Activated effector memory CD4-positive, alpha-beta T cell treated with anti-CD3 and anti-CD28 coated beads, Interleukin-2, amount 50 U/mL, for 16 hours (primary cell): Measurements from ENCODE around the gene CREBZF.
"Not testable (repeated sequence)": the region's sequence is repeated elsewhere in the genome, so short reads cannot be mapped to it uniquely, and the experiment has no call there.

Experiments
- DNase-seq: peaks from one replicate; pipeline ENCODE4 v3.0.0-alpha.2; 2020

The CREBZF gene

DNA sequence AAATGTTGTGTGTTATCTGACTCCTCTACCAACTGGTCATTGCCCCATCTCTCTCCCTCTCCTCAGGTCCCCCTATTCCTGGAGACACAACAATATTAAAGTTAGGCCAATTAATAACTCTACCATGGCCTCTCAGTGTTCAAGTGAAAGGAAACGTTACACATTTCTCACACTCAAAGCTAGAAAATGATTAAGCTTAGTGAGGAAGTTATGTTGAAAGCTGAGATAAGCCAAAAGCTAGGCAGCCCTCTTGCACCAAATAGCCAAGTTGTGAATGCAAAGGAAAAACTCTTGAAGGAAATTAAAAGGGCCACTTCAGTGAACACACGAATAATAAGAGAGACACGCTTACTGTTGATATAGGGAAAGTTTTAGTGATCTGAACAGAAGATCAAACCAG, 44.7 kb downstream of the CREBZF start:
- no peak for DNase-seq

DNA sequence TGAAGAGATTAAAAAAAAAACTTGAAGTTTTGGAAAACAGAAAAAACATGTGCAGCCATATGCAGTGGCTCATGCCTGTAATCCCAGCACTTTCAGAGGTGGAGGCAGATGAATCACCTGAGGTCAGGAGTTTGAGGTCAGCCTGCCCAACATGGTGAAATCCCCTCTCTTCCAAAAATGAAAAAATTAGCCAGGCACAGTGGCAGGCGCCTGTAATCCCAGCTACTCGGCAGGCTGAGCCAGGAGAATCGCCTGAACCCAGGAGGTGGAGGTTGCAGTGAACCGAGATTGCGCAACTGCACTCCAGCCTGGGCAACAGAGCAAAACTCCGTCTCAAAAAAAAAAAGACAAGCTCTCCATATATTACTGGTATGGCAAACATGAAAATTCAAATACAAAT, 45.4 kb downstream of the CREBZF start:
- DNase-seq: no peak

- not testable (repeated sequence) for DNase-seq
Observed at GRCh38 chr11:85611643-85612042, 53.3 kb downstream of the CREBZF start.
